ENCODE results near the gene RPRD1B.

The RPRD1B gene

GRCh38 chr20:38108986-38109541 is 75.5 kb downstream of the RPRD1B start:
- no peak for TF ChIP-seq CTCF (IDR thresholded peaks at IDR 0.05; ENCODE audit: insufficient read depth, low read depth, low read length, missing control alignments)
- DNase-seq (ENCODE audit: low read depth), result no peak
- H3K4me3 ChIP-seq (ENCODE audit: low read depth, low read length), result no peak overlapping the region

- TF ChIP-seq CTCF (IDR thresholded peaks at IDR 0.05; ENCODE audit: insufficient read depth, low read depth, low read length, missing control alignments), result no peak
- no peak overlapping the region for H3K4me3 ChIP-seq (ENCODE audit: low read depth, low read length)
- no peak for DNase-seq (ENCODE audit: low read depth)
These were observed 76.3 kb downstream of the RPRD1B start for GRCh38 chr20:38109591-38110524.

- no peak for DNase-seq (ENCODE audit: low read depth)
- no peak for TF ChIP-seq CTCF (IDR thresholded peaks at IDR 0.05; ENCODE audit: insufficient read depth, low read depth, low read length, missing control alignments)
- H3K4me3 ChIP-seq (ENCODE audit: low read depth, low read length), result no peak overlapping the region
These were observed 77.1 kb downstream of the RPRD1B start for GRCh38 chr20:38110525-38111178.

- TF ChIP-seq CTCF (IDR thresholded peaks at IDR 0.05; ENCODE audit: insufficient read depth, low read depth, low read length, missing control alignments), result no peak
- no peak overlapping the region for H3K4me3 ChIP-seq (ENCODE audit: low read depth, low read length)
- DNase-seq (ENCODE audit: low read depth), result no peak
These were observed 78.1 kb downstream of the RPRD1B start for GRCh38 chr20:38111366-38112232.

GRCh38 chr20:38112261-38112929 is 78.8 kb downstream of the RPRD1B start:
- no peak for TF ChIP-seq CTCF (IDR thresholded peaks at IDR 0.05; ENCODE audit: insufficient read depth, low read depth, low read length, missing control alignments)
- no peak overlapping the region for H3K4me3 ChIP-seq (ENCODE audit: low read depth, low read length)
- DNase-seq (ENCODE audit: low read depth), result no peak

GRCh38 chr20:38112930-38113294 is 79.4 kb downstream of the RPRD1B start:
- TF ChIP-seq CTCF (IDR thresholded peaks at IDR 0.05; ENCODE audit: insufficient read depth, low read depth, low read length, missing control alignments), result no peak
- no peak for DNase-seq (ENCODE audit: low read depth)
- H3K4me3 ChIP-seq (ENCODE audit: low read depth, low read length), result no peak overlapping the region

Measured in GM12865 (cell line).